ENCODE data around the gene DMKN.
A peak's percentile ranks its signal among the peaks of the same experiment; 100 is the strongest.
"Not testable (repeated sequence)": the region's sequence is repeated elsewhere in the genome, so short reads cannot be mapped to it uniquely, and the experiment has no call there.

DMKN gene

DNA sequence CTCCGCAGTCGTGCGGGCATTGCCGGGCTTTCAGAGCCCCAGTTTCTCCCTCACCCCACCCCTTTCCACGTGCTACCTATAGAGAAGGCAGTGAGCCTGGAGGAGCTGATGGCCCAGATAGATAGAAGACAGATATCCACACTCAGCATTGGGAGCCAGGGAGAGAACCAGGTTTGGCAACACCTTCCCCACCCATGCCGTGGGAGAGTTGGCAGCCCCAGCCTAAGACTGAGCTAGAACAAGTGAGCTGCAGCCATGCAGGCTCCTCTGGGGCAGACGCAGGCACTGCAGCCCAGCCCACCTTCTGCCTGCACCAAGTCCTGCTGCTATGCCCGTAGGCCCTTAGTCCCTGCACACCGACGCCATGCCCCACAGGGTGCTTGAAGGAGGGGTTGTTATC lies 12.8 kb downstream of the DMKN start:
- DNase-seq (ENCODE audit: low read depth in 2 of 2, low spot score in 1 of 2): no peak

DNA sequence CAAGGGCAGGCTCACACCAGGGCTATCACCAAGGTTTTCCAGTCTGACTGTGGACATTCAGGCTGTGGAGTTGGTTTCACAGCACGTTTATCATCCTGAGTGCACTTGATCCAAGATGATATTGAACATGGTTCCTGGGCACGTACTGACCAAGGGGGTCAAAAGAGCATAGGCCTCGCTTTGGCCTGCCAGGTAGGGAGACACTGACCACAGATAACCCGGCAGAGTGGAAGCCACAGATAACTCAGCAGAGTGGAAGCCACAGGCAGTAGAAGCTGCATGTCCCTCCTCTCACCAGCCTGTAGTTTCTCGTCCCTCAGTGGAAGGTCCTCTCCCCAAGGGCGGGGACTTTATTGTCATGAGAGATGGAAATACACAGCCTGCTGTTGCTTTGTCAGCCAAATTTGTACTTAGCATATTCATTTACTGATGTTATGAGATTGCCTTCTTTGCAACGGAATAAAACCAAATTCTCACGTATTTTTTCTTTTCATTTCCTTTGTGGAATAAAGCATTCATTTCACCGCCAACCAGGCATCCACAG lies 14.4 kb downstream of the DMKN start:
- no peak for DNase-seq (ENCODE audit: low read depth in 2 of 2, low spot score in 1 of 2)

GRCh38 chr19:35498220-35498619 lies 15.2 kb downstream of the DMKN start:
- no peak for DNase-seq (ENCODE audit: low read depth in 2 of 2, low spot score in 1 of 2)

GRCh38 chr19:35497406-35497805 lies 16.0 kb downstream of the DMKN start:
- DNase-seq (ENCODE audit: low read depth in 2 of 2, low spot score in 1 of 2): no peak

DNA sequence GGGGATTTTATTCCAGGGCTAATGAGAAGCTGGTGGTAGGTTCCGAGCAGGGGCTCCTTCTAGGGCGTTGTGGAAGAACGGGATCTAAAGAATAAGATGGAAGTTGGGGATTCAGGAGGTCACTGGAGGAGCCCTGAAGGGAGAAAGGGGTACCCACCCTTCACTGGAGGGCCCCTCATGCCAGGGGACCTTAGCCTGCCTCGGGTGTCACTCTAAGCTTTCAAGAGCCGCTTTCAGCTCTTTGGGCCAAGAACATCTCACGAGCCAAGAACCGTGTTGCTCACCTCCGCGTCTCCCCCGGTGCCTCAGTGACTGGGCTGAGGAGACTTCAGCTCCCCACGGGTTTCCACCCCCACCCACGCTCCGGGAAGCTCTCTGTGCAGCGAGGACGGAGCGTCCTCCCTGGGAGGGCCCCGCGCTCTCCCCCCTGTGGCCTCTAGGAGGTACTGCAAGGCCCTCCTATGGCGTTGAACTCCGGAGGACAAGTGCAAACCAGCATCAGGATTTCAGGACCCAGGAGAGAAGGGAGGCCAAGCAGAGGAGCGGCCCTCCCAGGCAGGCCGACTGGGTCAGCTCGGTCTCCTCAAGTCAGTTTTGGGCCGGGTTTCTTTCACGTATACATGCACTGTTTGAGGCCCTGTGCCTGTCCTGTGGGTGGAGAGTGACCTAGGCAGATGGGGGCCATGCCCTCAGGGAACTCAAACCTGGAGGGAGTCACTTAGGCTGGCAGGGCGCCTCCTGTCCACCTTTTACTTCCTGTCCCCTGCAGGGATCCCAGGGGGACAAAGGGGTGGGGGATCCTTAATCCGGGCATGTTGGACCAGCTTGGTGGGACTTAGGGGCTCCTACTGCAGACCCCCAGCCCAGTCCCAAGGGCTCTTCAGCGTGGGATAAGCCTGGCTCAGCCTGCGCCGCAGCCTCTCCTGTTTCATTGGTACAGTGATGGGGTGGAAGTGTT lies 18.1 kb downstream of the DMKN start:
- DNase-seq (ENCODE audit: low read depth in 2 of 2, low spot score in 1 of 2): peak; percentile 24 to 44

GRCh38 chr19:35493971-35494370 lies 19.5 kb downstream of the DMKN start:
- DNase-seq (ENCODE audit: low read depth in 2 of 2, low spot score in 1 of 2): no peak

GRCh38 chr19:35491836-35492360 lies 21.6 kb downstream of the DMKN start:
- no peak for DNase-seq (ENCODE audit: low read depth in 2 of 2, low spot score in 1 of 2)

- no peak for DNase-seq (ENCODE audit: low read depth in 2 of 2, low spot score in 1 of 2)
Measured at GRCh38 chr19:35490364-35490763, 23.1 kb downstream of the DMKN start, which contains the start of gene KRTDAP. Gene KRTDAP (minus strand): TSS chr19:35490464. CDS start chr19:35490442, 22 bp downstream.

DNA sequence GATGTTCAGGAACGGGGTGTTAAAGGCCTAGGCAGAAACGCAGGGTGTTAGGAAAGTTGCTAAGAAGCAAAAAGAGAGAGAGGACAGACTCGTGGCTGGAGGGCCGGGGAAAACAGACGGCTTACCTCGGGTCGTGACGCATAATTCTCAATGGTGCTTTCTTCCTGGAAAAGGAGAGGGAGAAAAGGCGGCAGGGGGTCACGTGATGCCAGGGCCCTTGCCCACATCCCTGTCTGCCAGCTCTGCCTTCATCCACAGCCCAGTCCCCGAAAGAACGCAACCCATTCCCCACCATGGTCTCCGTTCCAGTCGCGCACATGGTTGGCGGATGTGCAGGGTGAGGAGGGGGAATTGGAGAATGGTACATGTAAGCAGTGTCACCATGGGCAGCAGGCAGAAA lies 24.8 kb downstream of the DMKN start:
- DNase-seq (ENCODE audit: low read depth in 2 of 2, low spot score in 1 of 2): no peak

- DNase-seq (ENCODE audit: low read depth in 2 of 2, low spot score in 1 of 2): no peak
Measured at GRCh38 chr19:35487656-35488182, 25.7 kb downstream of the DMKN start.

- no peak for DNase-seq (ENCODE audit: low read depth in 2 of 2, low spot score in 1 of 2)
Measured at GRCh38 chr19:35486268-35486708, 27.2 kb downstream of the DMKN start.

- no peak for DNase-seq (ENCODE audit: low read depth in 2 of 2, low spot score in 1 of 2)
Measured at GRCh38 chr19:35484252-35485036, 29.0 kb downstream of the DMKN start.

DNA sequence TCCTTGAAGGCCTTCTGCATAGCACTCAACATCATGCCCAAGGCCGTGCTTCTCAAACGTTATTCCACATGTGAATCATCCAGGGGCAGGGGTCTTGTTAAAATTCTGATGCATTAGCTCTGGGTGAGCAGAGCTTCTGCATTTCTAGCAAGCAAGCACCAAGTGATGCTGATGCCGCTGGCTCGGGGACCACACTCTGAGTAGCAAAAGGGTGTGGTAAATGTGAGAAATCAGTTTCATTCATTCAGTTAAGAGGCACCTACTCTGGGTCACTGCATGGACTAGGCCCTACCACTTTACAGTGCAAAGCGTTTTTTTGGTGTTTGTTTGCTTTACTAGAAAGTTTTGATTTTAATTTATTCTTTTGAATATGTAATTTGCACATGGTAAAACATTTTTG lies 30.4 kb downstream of the DMKN start:
- no peak for DNase-seq (ENCODE audit: low read depth in 2 of 2, low spot score in 1 of 2)

GRCh38 chr19:35478794-35479677 lies 34.4 kb downstream of the DMKN start:
- DNase-seq (ENCODE audit: low read depth in 2 of 2, low spot score in 1 of 2): no peak

- DNase-seq (ENCODE audit: low read depth in 2 of 2, low spot score in 1 of 2): no peak
Measured at GRCh38 chr19:35476149-35476548, 37.3 kb downstream of the DMKN start.

- not testable (repeated sequence) for DNase-seq (ENCODE audit: low read depth in 2 of 2, low spot score in 1 of 2)
Measured at GRCh38 chr19:35474594-35474993, 38.9 kb downstream of the DMKN start.

DNA sequence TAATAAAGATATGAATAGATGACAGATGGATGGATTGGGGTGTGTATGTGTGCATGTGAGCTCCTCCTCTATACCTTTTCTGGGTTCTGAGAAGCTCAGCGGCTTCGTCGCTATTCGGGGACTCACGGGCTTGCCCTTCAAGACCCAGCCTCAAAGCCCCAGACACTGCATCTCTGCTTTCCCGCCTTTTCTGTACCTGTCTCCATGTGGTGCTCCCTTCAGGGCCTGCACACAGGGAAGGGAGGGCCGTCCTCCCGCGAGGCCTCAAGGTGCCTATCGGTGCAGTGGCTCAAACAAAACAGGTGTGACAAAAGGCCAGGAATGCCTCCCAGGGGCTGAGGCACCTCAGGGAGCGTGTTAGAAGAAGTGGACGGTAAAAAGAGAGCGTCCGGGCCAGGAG lies 39.3 kb downstream of the DMKN start:
- DNase-seq (ENCODE audit: low read depth in 2 of 2, low spot score in 1 of 2): no peak

GRCh38 chr19:35471946-35472345 lies 41.5 kb downstream of the DMKN start:
- DNase-seq (ENCODE audit: low read depth in 2 of 2, low spot score in 1 of 2): no peak

- DNase-seq (ENCODE audit: low read depth in 2 of 2, low spot score in 1 of 2): not testable (repeated sequence)
Measured at GRCh38 chr19:35471075-35471474, 42.4 kb downstream of the DMKN start.

DNA sequence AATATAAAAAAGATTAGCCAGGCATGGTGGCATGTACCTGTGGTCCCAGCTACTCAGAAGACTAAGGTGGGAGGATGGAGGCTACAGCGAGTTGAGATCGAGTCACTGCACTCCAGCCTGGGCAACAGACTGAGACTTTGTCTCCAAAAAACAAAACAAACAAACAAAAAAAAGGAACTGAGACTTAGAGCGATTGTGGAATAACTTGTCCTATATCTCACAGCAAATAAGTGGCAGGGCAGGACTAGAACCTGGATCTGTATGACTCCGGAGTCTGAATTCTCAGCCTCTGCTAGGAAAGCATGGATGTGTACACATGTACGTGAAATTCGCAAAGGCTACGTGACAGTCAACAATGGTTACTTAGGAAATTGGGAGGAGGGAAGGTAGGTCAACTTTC lies 43.3 kb downstream of the DMKN start:
- no peak for DNase-seq (ENCODE audit: low read depth in 2 of 2, low spot score in 1 of 2)
